NCI-H524 treated with DMSO at 0.1 percent for 48 hours (cell line): Measurements from ENCODE around the gene NPIPB2.
A peak's percentile ranks its signal among the peaks of the same experiment; 100 is the strongest.
"Not testable (repeated sequence)": the region's sequence is repeated elsewhere in the genome, so short reads cannot be mapped to it uniquely, and the experiment has no call there.

Experiments
- DNase-seq: peaks from one replicate; lab custom pipeline; 2025; lab: John Stamatoyannopoulos, UW

The NPIPB2 gene

DNA sequence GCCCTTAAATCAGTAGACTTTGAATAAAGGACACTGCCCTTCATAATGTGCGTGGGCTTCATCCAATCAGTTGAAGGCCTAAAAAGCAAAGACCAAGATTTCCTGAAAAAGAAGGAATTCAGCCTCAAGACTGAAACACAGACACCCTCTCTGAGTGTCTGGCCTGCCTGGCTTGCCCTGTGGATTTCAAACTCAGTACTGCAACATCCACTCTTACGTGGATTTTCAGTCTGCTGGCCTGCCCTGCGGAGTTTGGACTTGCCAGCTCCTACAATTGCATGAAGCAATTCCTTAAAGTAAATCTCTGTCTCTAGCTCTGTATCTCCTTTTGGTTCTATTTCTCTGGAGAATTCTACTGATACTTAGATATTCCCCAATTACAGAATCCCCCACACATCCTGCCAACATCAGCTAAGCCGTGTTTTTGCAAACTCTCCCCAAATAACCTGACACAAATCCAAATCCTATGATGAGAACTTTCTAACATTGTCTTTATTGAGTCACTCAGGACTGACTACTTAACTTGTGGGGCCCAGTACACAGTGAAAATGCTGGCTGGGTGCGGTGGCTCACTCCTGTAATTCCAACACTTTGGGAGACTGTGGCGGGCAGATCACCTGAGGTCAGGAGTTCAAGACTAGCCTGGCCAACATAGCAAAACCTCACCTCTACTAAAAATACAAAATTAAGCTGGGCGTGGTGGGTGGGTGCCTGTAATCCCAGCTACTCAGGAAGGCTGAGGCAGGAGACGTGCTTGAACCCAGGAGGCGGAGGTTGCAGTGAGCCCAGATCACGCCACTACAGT, 15.9 kb upstream of the NPIPB2 start:
- DNase-seq, result no peak

GRCh38 chr16:11956558-11956957, 14.7 kb upstream of the NPIPB2 start:
- no peak for DNase-seq

DNA sequence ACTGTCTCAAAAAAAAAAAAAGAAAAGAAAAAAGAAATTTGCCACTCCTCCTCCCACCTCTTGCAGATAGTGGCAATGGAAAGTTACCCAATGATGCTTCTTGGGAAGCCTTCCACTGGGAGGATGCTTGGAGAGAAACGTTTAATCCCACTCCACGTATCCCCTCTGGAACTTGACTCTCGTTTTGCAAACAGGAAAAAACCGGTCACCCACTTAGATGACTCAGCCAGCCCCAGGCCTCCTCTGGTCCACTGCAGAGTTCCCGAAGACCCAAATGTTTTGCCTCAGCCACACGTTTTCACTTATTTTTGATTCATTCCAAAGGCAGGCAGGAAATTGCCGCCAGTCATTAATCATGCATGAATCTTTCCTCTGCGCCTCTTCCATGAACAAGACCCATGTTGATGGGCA, 13.9 kb upstream of the NPIPB2 start:
- DNase-seq, result no peak

- DNase-seq, result not testable (repeated sequence)
Observed at GRCh38 chr16:11953576-11953975, 11.7 kb upstream of the NPIPB2 start.

DNA sequence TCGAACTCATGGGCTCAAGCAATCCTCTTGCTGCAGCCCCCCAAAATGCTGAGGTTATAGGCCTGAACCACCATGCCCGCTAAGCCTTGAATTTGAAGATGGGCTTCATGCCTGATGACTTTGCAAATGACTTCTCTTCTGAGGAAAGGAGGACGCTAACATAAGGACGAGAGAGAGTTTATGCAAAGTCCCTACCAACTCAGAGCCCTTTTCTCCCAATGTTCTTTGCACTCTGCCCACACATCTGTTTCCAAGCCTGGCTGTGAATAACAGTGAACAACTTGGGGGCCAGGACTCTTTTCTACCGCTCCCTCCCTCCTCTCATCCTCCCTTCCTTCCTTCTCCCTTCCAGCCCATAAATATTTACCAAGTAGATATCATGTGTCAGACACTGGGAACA, 8.5 kb upstream of the NPIPB2 start:
- DNase-seq, result no peak

DNA sequence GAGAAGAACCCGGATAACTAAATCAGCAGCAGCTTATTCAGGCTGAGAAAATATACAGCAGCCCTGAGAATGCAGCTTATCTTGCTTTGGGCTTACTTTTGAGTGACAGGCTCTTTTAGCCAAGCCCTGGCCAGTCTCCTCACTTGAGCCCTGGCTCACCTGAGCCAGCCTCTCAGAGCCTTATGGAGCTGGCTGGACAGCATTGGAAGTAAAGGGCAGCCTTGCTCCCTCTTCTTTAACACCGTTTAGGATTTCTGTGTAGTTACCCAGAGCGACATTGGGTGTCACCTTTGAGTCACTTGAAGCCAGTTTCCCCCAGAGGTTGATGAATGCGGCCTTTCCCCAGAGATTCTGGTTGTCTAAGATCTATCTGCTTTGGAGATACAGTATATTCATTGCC, 7.7 kb upstream of the NPIPB2 start:
- DNase-seq, result peak; percentile 39

DNA sequence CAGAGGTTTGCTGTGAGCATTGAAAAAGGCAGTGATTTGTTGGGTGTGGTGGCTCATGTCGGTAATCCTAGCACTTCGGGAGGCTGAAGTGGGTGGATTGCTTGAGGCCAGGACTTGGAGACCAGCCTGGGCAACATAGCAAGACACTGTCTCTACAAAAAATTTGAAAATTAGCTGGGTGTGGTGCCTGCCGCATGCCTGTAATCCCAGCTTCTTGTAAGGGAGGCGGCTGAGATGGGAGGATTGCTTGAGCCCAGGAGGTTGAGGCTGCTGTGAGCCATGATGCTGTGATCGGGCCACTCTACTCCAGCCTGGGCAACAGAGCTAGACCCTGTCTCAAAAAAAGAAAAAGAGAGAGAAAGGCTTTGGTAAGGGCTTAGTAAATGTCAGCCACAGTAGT, 7.0 kb upstream of the NPIPB2 start:
- no peak for DNase-seq

GRCh38 chr16:11946433-11946832, 4.6 kb upstream of the NPIPB2 start:
- DNase-seq, result no peak

DNA sequence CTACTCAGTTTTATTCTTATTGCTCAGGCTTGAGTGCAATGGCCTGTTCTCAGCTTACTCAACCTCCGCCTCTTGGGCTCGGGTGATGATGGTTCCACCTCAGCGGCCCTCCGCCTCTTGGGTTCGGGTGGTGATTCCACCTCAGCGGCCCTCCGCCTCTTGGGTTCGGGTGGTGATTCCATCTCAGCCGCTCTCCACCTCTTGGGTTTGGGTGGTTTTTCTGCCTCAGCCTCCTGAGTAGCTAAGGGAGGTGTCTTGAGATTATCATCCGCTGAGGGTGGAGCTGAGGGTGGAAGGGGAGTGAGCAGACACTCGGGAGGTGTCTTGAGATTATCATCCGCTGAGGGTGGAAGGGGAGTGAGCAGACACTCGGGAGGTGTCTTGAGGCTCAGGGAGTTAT, 14.5 kb downstream of the NPIPB2 start:
- not testable (repeated sequence) for DNase-seq

- DNase-seq, result not testable (repeated sequence)
Observed at GRCh38 chr16:11924046-11924445, 17.8 kb downstream of the NPIPB2 start.

- no peak for DNase-seq
Observed at GRCh38 chr16:11916524-11917285, 25.1 kb downstream of the NPIPB2 start.

DNA sequence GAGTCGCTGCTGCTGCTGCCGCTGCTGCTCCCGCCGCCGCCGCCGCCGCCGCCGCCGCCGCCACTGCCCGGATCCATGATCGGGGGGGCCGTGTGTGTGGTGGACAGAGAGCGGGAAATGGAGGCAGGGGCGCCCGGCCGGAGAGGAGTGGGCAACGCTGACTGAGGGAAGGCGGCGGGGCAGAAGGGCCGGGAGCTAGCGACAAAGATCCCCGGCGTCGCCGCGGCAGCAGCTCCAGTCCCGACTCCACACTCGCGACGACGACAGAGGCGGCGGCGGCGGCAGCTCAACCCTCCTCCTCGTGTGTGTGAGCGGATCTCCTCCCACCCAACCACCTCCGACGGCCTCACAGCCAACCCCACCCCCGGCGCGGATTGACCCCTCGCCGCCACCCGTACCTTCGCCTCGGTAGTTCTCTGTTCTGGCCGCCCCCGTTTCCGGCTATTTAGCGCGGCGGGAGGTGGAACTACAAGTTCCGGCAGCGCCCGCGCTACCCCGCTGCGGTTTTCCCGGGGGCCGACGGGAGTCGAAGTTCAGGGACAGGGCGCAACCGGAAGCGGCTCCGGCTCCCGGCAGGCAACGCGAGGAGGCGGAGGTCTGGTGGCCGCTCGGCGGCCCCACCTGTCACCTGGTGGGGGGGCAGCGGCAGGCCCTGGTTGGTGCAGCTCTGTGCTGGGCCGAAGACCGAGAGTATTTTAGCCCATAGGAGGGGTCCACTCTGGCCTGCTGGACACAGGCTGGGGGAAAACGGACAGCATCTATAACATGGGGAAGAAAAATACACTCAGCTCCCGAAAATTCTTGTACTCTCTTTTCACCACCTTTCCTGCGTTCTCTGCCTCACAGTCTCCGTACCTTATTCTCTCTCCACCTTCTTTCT, 26.0 kb downstream of the NPIPB2 start, which contains the start of gene GSPT1:
Gene GSPT1, minus strand, starts transcription at position 313 of the 880 bp plus-strand sequence. Its CDS starts 236 bp downstream, at position 77.
- DNase-seq, result peak; percentile 96

DNA sequence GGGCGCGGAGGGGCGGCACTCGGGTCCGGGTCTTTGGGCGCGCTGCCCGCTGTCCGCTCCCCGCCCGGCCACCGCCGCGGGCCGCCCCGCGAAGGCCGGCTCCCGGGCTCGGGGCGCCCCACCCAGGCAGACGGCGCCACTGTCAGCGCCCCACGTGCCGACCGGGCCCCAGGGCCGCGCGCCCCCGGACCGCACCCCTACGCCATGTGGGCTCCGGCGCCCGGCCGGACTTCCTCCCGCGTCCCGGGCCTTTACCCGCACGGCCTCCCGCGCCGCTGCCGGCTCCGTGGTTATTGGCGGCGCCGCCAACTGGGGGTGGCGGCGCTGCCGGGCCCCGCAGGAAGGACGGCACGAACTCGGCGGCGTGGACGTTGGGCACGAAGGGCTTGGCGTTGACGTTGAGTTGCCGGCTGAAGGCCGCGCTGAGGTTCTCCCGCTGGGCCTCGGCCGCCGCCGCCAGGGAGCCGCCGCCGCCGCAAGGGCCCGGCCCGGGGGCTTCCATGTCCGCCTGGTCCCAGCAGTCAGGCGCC, 26.7 kb downstream of the NPIPB2 start:
- no peak for DNase-seq

- no peak for DNase-seq
Observed at GRCh38 chr16:11914210-11915113, 27.4 kb downstream of the NPIPB2 start.

- no peak for DNase-seq
Observed at GRCh38 chr16:11913425-11914079, 28.3 kb downstream of the NPIPB2 start.

DNA sequence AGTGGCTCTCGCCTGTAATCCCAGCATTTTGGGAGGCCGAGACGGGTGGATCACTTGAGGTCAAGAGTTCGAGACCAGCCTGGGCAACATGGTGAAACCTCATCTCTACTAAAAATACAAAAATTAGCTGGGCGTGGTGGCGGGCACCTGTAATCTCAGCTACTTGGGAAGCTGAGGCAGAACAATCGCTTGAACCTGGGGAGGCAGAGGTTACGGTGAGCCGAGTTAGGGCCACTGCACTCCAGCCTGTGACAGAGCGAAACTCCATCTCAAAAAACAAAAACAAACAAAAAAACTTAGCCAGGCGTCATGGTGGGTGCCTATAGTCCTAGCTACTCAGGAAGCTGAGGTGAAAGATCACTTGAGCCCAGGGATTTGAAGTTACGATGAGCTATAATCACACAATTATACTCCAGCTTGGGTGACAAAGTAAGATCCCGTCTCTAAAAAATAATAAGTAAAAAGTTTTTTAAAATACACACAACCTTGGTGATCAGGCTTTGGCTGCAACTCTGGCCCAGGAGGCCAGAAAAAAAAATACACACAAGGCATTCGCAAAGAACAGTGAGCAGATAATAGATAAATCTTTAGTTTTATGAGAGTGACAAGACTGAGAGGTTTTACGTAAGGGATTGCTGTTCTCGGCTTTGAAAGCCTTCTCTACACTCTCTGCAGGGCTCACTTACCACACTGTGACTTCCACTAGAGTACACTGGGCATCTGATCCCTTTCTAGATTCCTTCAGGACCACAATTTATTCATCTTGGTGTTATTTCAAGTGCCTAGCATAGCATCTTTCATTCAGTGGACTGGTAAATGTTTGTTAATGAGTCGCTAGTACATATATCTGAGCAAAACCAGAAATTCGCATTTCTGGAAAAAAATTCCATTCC, 31.9 kb downstream of the NPIPB2 start:
- no peak for DNase-seq

GRCh38 chr16:11907160-11907970, 34.5 kb downstream of the NPIPB2 start:
- DNase-seq, result no peak

- DNase-seq, result no peak
Observed at GRCh38 chr16:11903906-11904305, 37.9 kb downstream of the NPIPB2 start.
